Fibroblast of lung (primary cell): ENCODE data around the gene CADPS. TPM values are rescaled to one million over a fixed set of nuclear protein-coding genes. Genes with fewer than 3 reads are reported as not detected.

Source experiments
- DNase-seq, 2 donors: peaks; one replicate each; pipeline versions ENCODE4 v3.0.0 to v3.0.0-alpha.2; 2010; ENCODE audit warnings: low read depth in 2 of 2
- H2AFZ ChIP-seq: 2 replicates; pipeline ENCODE4 v1.5.1; 2012; ENCODE audit warnings: low read length, control low read depth, inconsistent platforms
- H3K27ac ChIP-seq: 2 replicates; pipeline ENCODE4 v1.5.1; 2011; ENCODE audit warnings: low read length, control low read depth; ENCODE audit not compliant: insufficient read depth
- H3K27me3 ChIP-seq: 2 replicates; pipeline ENCODE4 v1.5.1; 2011; ENCODE audit warnings: mild to moderate bottlenecking, low read length; ENCODE audit not compliant: control insufficient read depth, insufficient read depth
- H3K36me3 ChIP-seq: 2 replicates; pipeline ENCODE4 v1.5.1; 2011; ENCODE audit warnings: low read length; ENCODE audit not compliant: control insufficient read depth, insufficient read depth
- H3K4me1 ChIP-seq: 2 replicates; pipeline ENCODE4 v1.5.1; 2011; ENCODE audit warnings: low read length; ENCODE audit not compliant: control insufficient read depth, insufficient read depth; ENCODE audit errors: extremely low read depth
- H3K4me2 ChIP-seq: 2 replicates; pipeline ENCODE4 v1.5.1; 2011; ENCODE audit warnings: low read length, control low read depth; ENCODE audit not compliant: insufficient read depth; ENCODE audit errors: extremely low read depth
- H3K4me3 ChIP-seq, 4 experiments: fragments of 200-600 bp in 1 of 4; sonication (generic) in 1 of 4; replicated peaks in 1 of 4; 2 replicates each; pipeline ENCODE4 v1.5.1; 2011 to 2016; ENCODE audit warnings: low read length in 4 of 4, low read depth in 3 of 4, mild to moderate bottlenecking in 3 of 4, control low read depth in 2 of 4, inconsistent platforms in 1 of 4, mixed read lengths in 1 of 4; ENCODE audit not compliant: insufficient read depth in 1 of 4; ENCODE audit errors: control extremely low read depth in 1 of 4
- H3K79me2 ChIP-seq: 2 replicates; pipeline ENCODE4 v1.5.1; 2012; ENCODE audit warnings: mild to moderate bottlenecking, low read length, inconsistent platforms; ENCODE audit not compliant: control insufficient read depth, insufficient read depth
- H3K9ac ChIP-seq: 2 replicates; pipeline ENCODE4 v1.5.1; 2011; ENCODE audit warnings: mild to moderate bottlenecking, low read length, control low read depth; ENCODE audit not compliant: insufficient read depth
- H3K9me3 ChIP-seq: 2 replicates; pipeline ENCODE4 v1.5.1; 2012; ENCODE audit warnings: low read depth, low read length; ENCODE audit not compliant: control insufficient read depth, insufficient read depth
- H4K20me1 ChIP-seq: 2 replicates; pipeline ENCODE4 v1.5.1; 2011; ENCODE audit warnings: low read length; ENCODE audit not compliant: control insufficient read depth, insufficient read depth; ENCODE audit errors: extremely low read depth
- CTCF ChIP-seq, 2 donors: IDR thresholded peaks in 1 of 2; conservative IDR thresholded peaks in 1 of 2; 1 replicate in 1 of 2; 2 replicates in 1 of 2; pipeline ENCODE4 v1.5.1; 2011 to 2012; ENCODE audit warnings: low read length in 2 of 2, control low read depth in 1 of 2, inconsistent platforms in 1 of 2, low read depth in 1 of 2, mild to moderate bottlenecking in 1 of 2
- EZH2 ChIP-seq: IDR thresholded peaks from 2 replicates; pipeline ENCODE4 v1.5.1; 2012; ENCODE audit warnings: low read length, control low read depth, mild to moderate bottlenecking; ENCODE audit errors: missing control alignments
- polyA plus RNA-seq, 2 donors: library from polyadenylated mRNA; depleted of rRNA in 1 of 2; stranded (reverse) in 1 of 2; unstranded in 1 of 2; fragments of >200 nt; gene quantifications; 2 replicates each; pipeline ENCODE4 v1.2.1, GENCODE V29; 2011 to 2012; ENCODE audit warnings: missing spikeins in 1 of 2
- total RNA-seq: library from RNA; depleted of rRNA; stranded (reverse); fragments of >200 nt; gene quantifications from 2 replicates; pipeline ENCODE4 v1.2.1, GENCODE V29; 2014

CADPS gene
- total and polyA plus RNA-seq, 2 donors (not counting 1 experiment from before 2014, with no cell fraction given), result 2.3 to 63.1 TPM

DNA sequence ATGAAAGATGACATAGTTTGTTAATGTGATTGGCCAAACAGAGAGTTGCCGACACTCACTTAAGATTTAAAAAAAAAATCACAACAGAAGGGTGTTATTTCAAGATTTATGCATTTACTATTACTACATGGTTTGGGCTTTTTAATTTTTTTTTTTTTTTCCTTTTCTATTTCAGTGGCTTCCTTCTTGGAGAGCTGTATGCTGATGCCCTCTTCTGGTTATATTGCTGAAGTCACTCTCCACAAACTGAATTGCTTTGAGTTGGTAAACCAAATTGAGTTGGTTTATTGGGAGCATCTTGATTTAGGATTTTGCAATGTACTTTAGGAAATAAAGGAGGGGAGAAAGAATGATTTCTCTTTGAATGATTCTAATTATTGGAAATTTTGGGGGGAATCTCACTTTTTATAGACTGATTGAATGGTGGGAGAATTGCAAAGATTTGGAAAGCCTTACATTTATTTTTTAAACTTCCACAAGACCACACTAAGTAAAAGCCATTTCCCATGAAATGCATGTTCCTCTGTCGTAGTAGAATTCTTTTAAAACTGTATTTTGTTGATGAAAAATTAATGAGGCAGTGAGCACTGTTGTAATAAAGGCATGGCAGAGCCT is 315.3 kb downstream of the CADPS start:
- H3K36me3 ChIP-seq, result no peaks in the 10 kb centered on the region
- no peaks in the 10 kb centered on the region for H4K20me1 ChIP-seq
- no peaks in the 10 kb centered on the region for H3K27me3 ChIP-seq
- peaks cover 12% of the 10 kb centered on the region for H3K4me1 ChIP-seq
- H2AFZ ChIP-seq, result no peak overlapping the region
- no peaks in the 10 kb centered on the region for H3K9me3 ChIP-seq
- H3K79me2 ChIP-seq, result no peaks in the 10 kb centered on the region
- TF ChIP-seq CTCF (conservative IDR thresholded peaks at IDR 0.05 in 1 of 2, IDR thresholded peaks at IDR 0.05 in 1 of 2; ENCODE audit: low read depth in 1 of 2, low read length in 2 of 2), result peak; percentile 55 to 70
- no peak for TF ChIP-seq EZH2
- H3K9ac ChIP-seq, result no peak overlapping the region
- no peak overlapping the region for H3K4me2 ChIP-seq
- H3K27ac ChIP-seq, result no peak overlapping the region
- peak; percentile 44 to 83 for DNase-seq
- no peak overlapping the region for H3K4me3 ChIP-seq

DNA sequence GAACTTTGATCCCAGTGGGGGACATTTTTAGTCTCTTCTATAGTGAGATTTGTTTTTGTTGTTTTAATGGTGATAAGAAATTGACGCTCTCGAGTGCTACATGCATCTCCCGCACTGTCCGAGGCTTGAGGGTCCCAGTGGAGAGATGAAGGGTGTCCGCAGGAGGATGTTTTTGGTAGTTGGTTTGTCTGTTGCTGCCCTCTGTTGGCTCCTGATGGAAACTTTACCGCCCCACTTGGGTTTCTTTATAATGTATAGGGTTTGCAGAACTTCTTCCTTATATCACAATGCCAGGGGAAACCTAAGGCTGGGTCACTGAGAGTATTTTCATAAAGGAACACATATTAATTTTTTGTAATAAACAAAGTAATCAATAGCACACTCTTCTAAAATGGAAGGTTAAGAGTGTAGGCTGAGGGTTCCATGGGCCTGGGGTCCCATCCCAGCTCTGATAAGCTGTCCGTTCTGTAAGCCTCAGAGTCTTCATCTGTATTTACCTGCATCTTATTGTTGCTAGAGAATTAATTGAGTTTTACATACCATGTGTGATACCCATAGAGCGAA is 316.6 kb downstream of the CADPS start:
- Histone ChIP-seq H3K79me2 (no peaks in the 10 kb centered on the region), H3K27ac (no peak overlapping the region), H3K4me1 (peaks cover 12% of the 10 kb centered on the region), H3K4me3 (no peak overlapping the region), H3K9me3 (no peaks in the 10 kb centered on the region), H3K36me3 (no peaks in the 10 kb centered on the region), H2AFZ (no peak overlapping the region), H3K27me3 (no peaks in the 10 kb centered on the region), H4K20me1 (no peaks in the 10 kb centered on the region), H3K4me2 (no peak overlapping the region), H3K9ac (no peak overlapping the region)
- no peak for TF ChIP-seq EZH2
- peak; percentile 55 to 65 for TF ChIP-seq CTCF (conservative IDR thresholded peaks at IDR 0.05 in 1 of 2, IDR thresholded peaks at IDR 0.05 in 1 of 2; ENCODE audit: low read depth in 1 of 2, low read length in 2 of 2)
- DNase-seq, result peak in 1 of 2 donors; percentile 47

DNA sequence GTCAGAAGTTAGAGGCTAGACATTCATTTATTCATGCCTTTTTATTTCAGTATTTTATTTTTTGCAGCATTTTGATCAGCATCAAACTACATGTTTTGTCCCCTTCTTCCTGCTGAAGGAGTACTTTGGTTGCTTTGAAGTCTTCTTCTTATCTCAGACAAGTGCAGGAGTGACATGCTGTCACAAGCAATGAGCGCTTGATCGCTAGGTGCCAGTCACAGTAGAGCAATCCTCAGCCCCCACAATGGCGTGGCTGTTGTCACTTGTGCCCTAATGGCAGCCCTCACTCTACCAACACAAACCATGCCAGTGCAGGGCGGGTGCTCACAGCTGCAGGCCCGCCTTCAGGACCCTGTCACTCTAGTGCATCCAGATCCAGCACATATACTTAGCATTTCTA is 317.2 kb downstream of the CADPS start:
- TF ChIP-seq EZH2, result no peak
- TF ChIP-seq CTCF (conservative IDR thresholded peaks at IDR 0.05 in 1 of 2, IDR thresholded peaks at IDR 0.05 in 1 of 2; ENCODE audit: low read depth in 1 of 2, low read length in 2 of 2), result no peak
- no peaks in the 10 kb centered on the region for H3K79me2 ChIP-seq

More for the DNA sequence above, 317.2 kb downstream of the CADPS start:
- Histone ChIP-seq H3K27me3 (no peaks in the 10 kb centered on the region), H3K4me1 (peaks cover 12% of the 10 kb centered on the region), H3K36me3 (no peaks in the 10 kb centered on the region), H3K4me2 (no peak overlapping the region), H3K4me3 (no peak overlapping the region), H3K27ac (no peak overlapping the region), H4K20me1 (no peaks in the 10 kb centered on the region), H3K9ac (no peak overlapping the region), H2AFZ (no peak overlapping the region), H3K9me3 (no peaks in the 10 kb centered on the region)
- no peak for DNase-seq
